H1 (cell line): Measurements from ENCODE around the gene TMEM253. TPM values are rescaled to one million over a fixed set of nuclear protein-coding genes. Genes with fewer than 3 reads are reported as not detected.

Experiments used
- CTCF ChIA-PET: fragments of 300-600 bp; sonication (Branson Sonifier 250); formaldehyde crosslinking; loops from one replicate; lab custom pipeline; 2021; ENCODE audit not compliant: partially characterized antibody; lab: Charles Lee
- POLR2A ChIA-PET: fragments of 300-600 bp; sonication (Branson Sonifier 250); formaldehyde crosslinking; loops from one replicate; lab custom pipeline; 2021; ENCODE audit warnings: inconsistent platforms; ENCODE audit not compliant: partially characterized antibody; lab: Charles Lee
- DNase-seq, 2 experiments: peaks; one replicate each; pipeline versions ENCODE4 v3.0.0 to v3.0.0-alpha.2; 2010 to 2022; ENCODE audit warnings: low spot score in 2 of 2, low read depth in 1 of 2, mixed read lengths in 1 of 2
- FAIRE-seq: peaks from 2 replicates; lab custom pipeline; 2011; peaks lifted over from hg19 to GRCh38; lab: Jason Lieb, UNC
- H2AFZ ChIP-seq: 2 replicates; pipeline ENCODE4 v1.8.1; 2012; ENCODE audit warnings: low read length, inconsistent platforms
- H2AK5ac ChIP-seq: 2 replicates; pipeline ENCODE4 v1.6.1; 2013; ENCODE audit warnings: low read depth, low read length
- H2BK120ac ChIP-seq: replicated peaks from 2 replicates; pipeline ENCODE3; 2013; ENCODE audit warnings: low read depth, low read length, inconsistent platforms
- H2BK12ac ChIP-seq: 2 replicates; pipeline ENCODE4 v1.6.1; 2013; ENCODE audit warnings: low read depth, low read length
- H2BK15ac ChIP-seq: 2 replicates; pipeline ENCODE4 v1.6.1; 2013; ENCODE audit warnings: low read length
- H2BK20ac ChIP-seq: 2 replicates; pipeline ENCODE4 v1.6.1; 2013; ENCODE audit warnings: low read length
- H2BK5ac ChIP-seq: 2 replicates; pipeline ENCODE4 v1.6.1; 2013; ENCODE audit warnings: low read depth, low read length
- H3K14ac ChIP-seq: 2 replicates; pipeline ENCODE4 v1.6.1; 2013; ENCODE audit warnings: inconsistent platforms; ENCODE audit not compliant: insufficient read length
- H3K18ac ChIP-seq: 2 replicates; pipeline ENCODE4 v1.6.1; 2013; ENCODE audit warnings: low read length; ENCODE audit errors: extremely low read depth
- H3K23ac ChIP-seq: 2 replicates; pipeline ENCODE4 v1.6.1; 2013; ENCODE audit warnings: inconsistent platforms; ENCODE audit not compliant: insufficient read length
- H3K23me2 ChIP-seq: 2 replicates; pipeline ENCODE4 v1.6.1; 2013; ENCODE audit warnings: low read depth, low read length
- H3K27ac ChIP-seq: 2 replicates; pipeline ENCODE4 v1.6.1; 2011; ENCODE audit warnings: low read depth, low read length, inconsistent platforms
- H3K27me3 ChIP-seq, 4 experiments: replicated peaks in 1 of 4; 1 replicate in 1 of 4; 2 replicates in 3 of 4; pipeline versions ENCODE4 v1.6.1 to v1.8.1; 2011 to 2013; ENCODE audit warnings: low read length in 3 of 4, mild to moderate bottlenecking in 3 of 4, inconsistent platforms in 2 of 4, mixed read lengths in 2 of 4, moderate library complexity in 1 of 4; ENCODE audit not compliant: control insufficient read depth in 3 of 4, insufficient read depth in 3 of 4; ENCODE audit errors: extremely low read depth in 1 of 4
- H3K36me3 ChIP-seq, 4 experiments: 2 replicates each; pipeline versions ENCODE4 v1.6.1 to v1.8.1; 2011 to 2013; ENCODE audit warnings: mild to moderate bottlenecking in 4 of 4, low read length in 3 of 4, moderate library complexity in 2 of 4, control low read depth in 1 of 4, inconsistent platforms in 1 of 4; ENCODE audit not compliant: insufficient read depth in 4 of 4, control insufficient read depth in 2 of 4
- H3K4ac ChIP-seq: replicated peaks from 2 replicates; pipeline ENCODE3; 2013; ENCODE audit warnings: low read length, low read depth, mixed read lengths, inconsistent platforms; ENCODE audit not compliant: insufficient read length
- H3K4me1 ChIP-seq, 4 experiments: replicated peaks in 1 of 4; 1 replicate in 1 of 4; 2 replicates in 3 of 4; pipeline versions ENCODE4 v1.6.1 to v1.8.1; 2011 to 2013; ENCODE audit warnings: low read length in 3 of 4, inconsistent platforms in 2 of 4, mixed read lengths in 1 of 4; ENCODE audit not compliant: insufficient read depth in 4 of 4, control insufficient read depth in 3 of 4
- H3K4me2 ChIP-seq, 2 experiments: 2 replicates each; pipeline versions ENCODE4 v1.6.1 to v1.8.1; 2011 to 2013; ENCODE audit warnings: low read depth in 2 of 2, low read length in 2 of 2, control low read depth in 1 of 2, inconsistent platforms in 1 of 2, mild to moderate bottlenecking in 1 of 2; ENCODE audit not compliant: insufficient read depth in 1 of 2
- H3K4me3 ChIP-seq, 4 experiments: fragments of 200-600, 300-600 bp in 1 of 4; sonication (generic), shearing (Covaris generic), sonication (Bioruptor Twin) in 1 of 4; 2 replicates each; pipeline versions ENCODE4 v1.5.1 to v1.8.1; 2011 to 2016; ENCODE audit warnings: low read length in 4 of 4, low read depth in 3 of 4, control low read depth in 2 of 4, inconsistent platforms in 2 of 4, mild to moderate bottlenecking in 2 of 4, mixed read lengths in 1 of 4, moderate library complexity in 1 of 4; ENCODE audit not compliant: insufficient read depth in 2 of 4; ENCODE audit errors: extremely low read depth in 1 of 4
- H3K56ac ChIP-seq: replicated peaks from 2 replicates; pipeline ENCODE3; 2013; ENCODE audit warnings: low read depth, mild to moderate bottlenecking, mixed read lengths, low read length, inconsistent platforms; ENCODE audit not compliant: insufficient read length
- H3K79me1 ChIP-seq: 2 replicates; pipeline ENCODE4 v1.6.1; 2013; ENCODE audit warnings: low read depth, low read length, control low read depth
- H3K79me2 ChIP-seq, 2 experiments: 2 replicates each; pipeline versions ENCODE4 v1.6.1 to v1.8.1; 2012 to 2013; ENCODE audit warnings: low read length in 2 of 2, mild to moderate bottlenecking in 2 of 2, inconsistent platforms in 1 of 2; ENCODE audit not compliant: insufficient read depth in 2 of 2, control insufficient read depth in 1 of 2
- H3K9ac ChIP-seq, 4 experiments: replicated peaks in 1 of 4; 1 replicate in 1 of 4; 2 replicates in 3 of 4; pipeline versions ENCODE4 v1.6.1 to v1.8.1; 2011 to 2013; ENCODE audit warnings: low read depth in 3 of 4, low read length in 3 of 4, control low read depth in 2 of 4, mild to moderate bottlenecking in 2 of 4, moderate library complexity in 2 of 4, inconsistent platforms in 1 of 4; ENCODE audit errors: extremely low read depth in 1 of 4
- H3K9me3 ChIP-seq, 2 experiments: 2 replicates each; pipeline versions ENCODE4 v1.6.1 to v1.8.1; 2012 to 2013; ENCODE audit warnings: mild to moderate bottlenecking in 2 of 2, moderate library complexity in 2 of 2, control low read depth in 1 of 2, inconsistent platforms in 1 of 2, low read depth in 1 of 2, low read length in 1 of 2, mixed read lengths in 1 of 2; ENCODE audit not compliant: insufficient read depth in 2 of 2
- H4K20me1 ChIP-seq, 2 experiments: replicated peaks in 1 of 2; 2 replicates each; pipeline versions ENCODE3 to v1.8.1; 2011 to 2013; ENCODE audit warnings: inconsistent platforms in 2 of 2, low read length in 2 of 2, mild to moderate bottlenecking in 1 of 2; ENCODE audit not compliant: insufficient read depth in 2 of 2, control insufficient read depth in 1 of 2
- H4K5ac ChIP-seq: 2 replicates; pipeline ENCODE4 v1.6.1; 2013; ENCODE audit warnings: low read length, low read depth, mixed read lengths, inconsistent platforms; ENCODE audit not compliant: insufficient read length
- H4K8ac ChIP-seq: 2 replicates; pipeline ENCODE4 v1.8.0; 2013; ENCODE audit warnings: mild to moderate bottlenecking, moderate library complexity, low read length, inconsistent platforms; ENCODE audit not compliant: insufficient read depth; ENCODE audit errors: extremely low read depth
- H4K91ac ChIP-seq: replicated peaks from 2 replicates; pipeline ENCODE3; 2013; ENCODE audit warnings: low read length, mixed read lengths, inconsistent platforms; ENCODE audit not compliant: insufficient read length
- NRF1 ChIP-seq: IDR thresholded peaks from 2 replicates; pipeline ENCODE4 v1.6.1; 2011; ENCODE audit warnings: mild to moderate bottlenecking, low read depth, low read length, improper control_type of control experiment
- POLR2A ChIP-seq, 2 experiments: IDR thresholded peaks; 1 replicate in 1 of 2; 2 replicates in 1 of 2; pipeline ENCODE4 v1.6.1; 2011; ENCODE audit warnings: low read depth in 2 of 2, low read length in 2 of 2, mild to moderate bottlenecking in 2 of 2; ENCODE audit errors: control extremely low read depth in 1 of 2
- RAD21 ChIP-seq, 2 experiments: IDR thresholded peaks in 1 of 2; conservative IDR thresholded peaks in 1 of 2; 2 replicates each; pipeline ENCODE4 v1.6.1; 2011; ENCODE audit warnings: low read depth in 2 of 2, low read length in 2 of 2, improper control_type of control experiment in 1 of 2, inconsistent platforms in 1 of 2, mild to moderate bottlenecking in 1 of 2, moderate library complexity in 1 of 2
- SRF ChIP-seq: IDR thresholded peaks from 2 replicates; pipeline ENCODE4 v1.6.1; 2011; ENCODE audit warnings: mild to moderate bottlenecking, low read depth, low read length, moderate library complexity
- TAF7 ChIP-seq: optimal IDR thresholded peaks from 2 replicates; pipeline ENCODE3; 2011; ENCODE audit warnings: low read depth, mild to moderate bottlenecking, inconsistent platforms, low read length, moderate library complexity, borderline replicate concordance
- WGBS, 2 experiments: shearing (Covaris generic) in 1 of 2; methylation state at CpG; one replicate each; pipeline versions ENCODE4 v1.1.6 to v1.1.7; 2013 to 2015; ENCODE audit warnings: low lambda C conversion rate in 2 of 2, mixed read lengths in 2 of 2, inconsistent platforms in 1 of 2, low coverage in 1 of 2, missing lambda C conversion rate in 1 of 2; ENCODE audit not compliant: insufficient replicate concordance in 2 of 2, insufficient coverage in 1 of 2, insufficient read length in 1 of 2; ENCODE audit errors: extremely low coverage in 1 of 2, missing lambda C conversion rate in 1 of 2; 5-methylcytosine and 5-hydroxymethylcytosine counted together
- polyA plus RNA-seq, 7 experiments: library from polyadenylated mRNA; depleted of rRNA in 3 of 7; stranded (reverse) in 5 of 7; unstranded in 2 of 7; fragments of >200 nt in 5 of 7; fragments of 200-250 nt in 2 of 7; gene quantifications; 1 replicate in 5 of 7; 2 replicates in 1 of 7; 4 replicates in 1 of 7; pipeline versions ENCODE4 v1.2.1 to v1.2.3, GENCODE V29; 2011 to 2013; ENCODE audit warnings: missing spikeins in 2 of 7, mixed read lengths in 2 of 7
- total RNA-seq: library from RNA; stranded (reverse); fragmentation: NEBNext Ultra II Directional; extraction: Animal tissue kit (Norgen Biotek cat#: 25700); gene quantifications from 2 replicates; pipeline ENCODE4 v1.2.1, GENCODE V29; 2021

Gene TMEM253
- total and polyA plus RNA-seq, 2 of the 8 experiments (the other 6 are each of a cell fraction or from before 2014, with no cell fraction given) = 1.9 to 2.2 TPM

GRCh38 chr14:21096438-21096837, 4.4 kb upstream of the TMEM253 start:
- 80% methylated on average over 3 of the region's 3 CpGs; no CpG with 5 or more reads in 1 of the 2 experiments for WGBS, 2 experiments
- Histone ChIP-seq H2AFZ (no peak overlapping the region), H4K8ac (no peak overlapping the region), H3K9ac (no peak overlapping the region), H3K23ac (no peak overlapping the region), H3K18ac (no peak overlapping the region), H3K36me3 (peaks cover 5 to 16% (median 11%) of the 10 kb centered on the region in 4 experiments; a peak in 7 of 8 replicates), H3K27ac (no peak overlapping the region), H3K56ac (no peak overlapping the region), H2BK15ac (no peak overlapping the region), H2BK12ac (no peak overlapping the region), H3K4me2 (peak overlapping the region; percentile 90 to 91), H3K79me1 (peaks cover 4% of the 10 kb centered on the region), H3K79me2 (peaks cover 4 to 55% of the 10 kb centered on the region in 2 experiments), H2BK20ac (no peak overlapping the region), H2AK5ac (no peak overlapping the region), H3K23me2 (peaks cover 12% of the 10 kb centered on the region), H2BK5ac (no peak overlapping the region), H4K5ac (no peak overlapping the region), H4K91ac (no peak overlapping the region), H4K20me1 (peaks cover 2 to 3% of the 10 kb centered on the region in 2 experiments), H3K4me1 (peaks cover 16 to 35% (median 24%) of the 10 kb centered on the region in 4 experiments), H3K27me3 (no peaks in the 10 kb centered on the region), H2BK120ac (no peak overlapping the region), H3K9me3 (no peaks in the 10 kb centered on the region), H3K4ac (no peak overlapping the region), H3K14ac (no peak overlapping the region), H3K4me3 (peak overlapping the region; percentile 1 to 85 (median 36); a peak in 5 of 8 replicates)
- no peak for FAIRE-seq
- CTCF ChIA-PET = interaction anchor here (0.6 to 7.8 kb wide), 12 partner anchors 10 to 116 kb away, joined by 3 to 239 read pairs (median 12); partner anchors contain the start of genes ARHGEF40 and TMEM253
- POLR2A ChIA-PET = interaction anchor here (0.9 to 7.8 kb wide), 9 partner anchors 7 to 753 kb away, joined by 3 to 148 read pairs (median 5); partner anchors contain the start of genes ARHGEF40, PARP2, PNP and TMEM253
- no peak for DNase-seq
- TF ChIP-seq RAD21 (IDR thresholded peaks at IDR 0.05 in 1 of 2, conservative IDR thresholded peaks at IDR 0.05 in 1 of 2; ENCODE audit: low read depth in 2 of 2, low read length in 2 of 2) (no peak), SRF (no peak), POLR2A (IDR thresholded peaks at IDR 0.05; ENCODE audit: control extremely low read depth in 1 of 2, low read depth in 2 of 2, low read length in 2 of 2) (no peak), TAF7 (no peak), NRF1 (no peak)
